Measurements from ENCODE around the gene TVP23B.
"Not testable (repeated sequence)": the region's sequence is repeated elsewhere in the genome, so short reads cannot be mapped to it uniquely, and the experiment has no call there.

GRCh38 chr17:18741228-18741627 lies 39.8 kb upstream of the TVP23B start:
- TF ChIP-seq CTCF, POLR2A (IDR thresholded peaks at IDR 0.05): not testable (repeated sequence)
